GM12878 (cell line): Measurements from ENCODE around the gene ZNF415.

ENCODE experiments used
- FOXM1 ChIP-seq: IDR thresholded peaks from 2 replicates; pipeline ENCODE4 v1.6.1; 2012; ENCODE audit warnings: low read depth, mild to moderate bottlenecking, inconsistent platforms, low read length, moderate library complexity
- HDAC6 ChIP-seq: fragments of 200-600 bp; sonication (generic); IDR thresholded peaks from one replicate; pipeline ENCODE4 v1.8.0; 2017; ENCODE audit warnings: antibody characterized with exemption; ENCODE audit not compliant: unreplicated experiment
- PAX5 ChIP-seq: IDR thresholded peaks from 2 replicates; pipeline ENCODE4 v1.6.1; 2011; ENCODE audit warnings: low read depth, low read length, borderline replicate concordance
- PKNOX1 ChIP-seq: fragments of 450-650 bp; IDR thresholded peaks from 2 replicates; pipeline ENCODE4 v1.6.1; 2016; ENCODE audit warnings: mild to moderate bottlenecking
- POLR2AphosphoS5 ChIP-seq: IDR thresholded peaks from 2 replicates; pipeline ENCODE4 v1.6.1; 2011; ENCODE audit warnings: mild to moderate bottlenecking, low read length, inconsistent platforms
- RCOR1 ChIP-seq: conservative IDR thresholded peaks from 2 replicates; pipeline ENCODE4 v1.6.1; 2012; ENCODE audit warnings: low read depth, low read length, improper control_type of control experiment
- REST ChIP-seq: IDR thresholded peaks from 2 replicates; pipeline ENCODE4 v1.6.1; 2012; ENCODE audit warnings: mild to moderate bottlenecking, low read depth, low read length
- USF2 ChIP-seq: IDR thresholded peaks from 2 replicates; pipeline ENCODE4 v1.6.1; 2011; ENCODE audit warnings: low read depth, low read length, improper control_type of control experiment, borderline replicate concordance

GRCh38 chr19:53112286-53112685 is 20.4 kb downstream of the ZNF415 start:
- TF ChIP-seq PAX5 (no peak), REST (no peak), POLR2AphosphoS5 (no peak), PKNOX1 (no peak), RCOR1 (no peak), USF2 (no peak), FOXM1 (no peak), HDAC6 (no peak)
